Ovary (tissue), 9 donors: ENCODE measurements around the gene NSUN6. TPM values are rescaled to one million over a fixed set of nuclear protein-coding genes. Genes with fewer than 3 reads are reported as not detected.

Experiments
- DNase-seq, 5 donors: peaks; one replicate each; pipeline ENCODE4 v3.0.0-alpha.2; 2019 to 2020
- H3K27ac ChIP-seq, 2 donors: fragments of 200-600 bp; one replicate each; pipeline versions ENCODE4 v1.5.1 to v1.8.0; 2019 to 2022
- H3K27me3 ChIP-seq: fragments of 200-600 bp; one replicate; pipeline ENCODE4 v1.8.0; 2022
- H3K36me3 ChIP-seq: fragments of 200-600 bp; sonication (generic); one replicate; pipeline ENCODE4 v1.5.1; 2019
- H3K4me1 ChIP-seq: one replicate; pipeline ENCODE4 v1.8.1; 2013; ENCODE audit warnings: mild to moderate bottlenecking, moderate library complexity; ENCODE audit not compliant: insufficient read depth
- H3K4me3 ChIP-seq: fragments of 200-600 bp; sonication (generic); one replicate; pipeline ENCODE4 v1.5.1; 2017
- H3K9me3 ChIP-seq, 2 donors: fragments of 200-600 bp in 1 of 2; sonication (generic) in 1 of 2; one replicate each; pipeline versions ENCODE4 v1.5.1 to v1.8.1; 2013 to 2019; ENCODE audit warnings: mild to moderate bottlenecking in 1 of 2, moderate library complexity in 1 of 2
- EP300 ChIP-seq: sonication (generic); formaldehyde crosslinking; IDR thresholded peaks from one replicate; pipeline ENCODE4 v1.6.1; 2017; ENCODE audit warnings: antibody characterized with exemption
- POLR2A ChIP-seq: fragments of 450-650 bp; IDR thresholded peaks from one replicate; pipeline ENCODE4 v1.6.1; 2017; ENCODE audit warnings: antibody characterized with exemption, mild to moderate bottlenecking, moderate library complexity
- WGBS, 3 donors: extraction: QIAGEN DNeasy Blood & Tissue Kit in 1 of 3; methylation state at CpG; one replicate each; pipeline versions ENCODE4 v1.1.5 to v1.1.7; 2013 to 2017; 5-methylcytosine and 5-hydroxymethylcytosine counted together
- intact Hi-C, 4 donors: fragments of 100-400 bp; cut with DNase I; formaldehyde crosslinking; loops; one replicate each; pipeline versions ENCODE4 v1.11.0 to v1.15.1; 2022 to 2023
- polyA plus RNA-seq, 2 donors: library from polyadenylated mRNA; stranded (reverse); fragments of 200-250 nt in 1 of 2; fragments of 350-450 nt in 1 of 2; fragmentation: Illumina TruSeq in 1 of 2; extraction: RNeasy Lipid Tissue Mini Kit (QIAGEN cat#74804) in 1 of 2; gene quantifications; one replicate each; pipeline ENCODE4 v1.2.3, GENCODE V29; 2013 to 2014
- total RNA-seq, 7 donors: library from RNA; depleted of rRNA in 2 of 7; stranded (reverse); fragments of >200 nt in 2 of 7; fragmentation: NEBNext Ultra II Directional in 3 of 7; extraction: Animal tissue kit (Norgen Biotek cat#: 25700) in 3 of 7; gene quantifications; one replicate each; pipeline versions ENCODE4 v1.1.0 to v1.2.4, GENCODE V29; 2016 to 2023
- TF ChIP-seq, protein P1 (sequence below), 3 donors: fragments of 450-650 bp in 2 of 3; fragments of 200-600 bp in 1 of 3; IDR thresholded peaks; one replicate each; pipeline versions ENCODE4 v1.5.1 to v1.8.0; 2016 to 2022; ENCODE audit warnings: antibody characterized with exemption in 3 of 3, mild to moderate bottlenecking in 1 of 3
- donor health status: DM: no; HTN: no; CAD: no; lungs with moderate emphysema.
- donor health status: DM: no; HTN: no; CAD: no.
- donor health status: Bipolar disorder and iron deficiency.
- donor health status: DM: yes; HTN: yes; CAD: no.
- donor health status: DM: no; HTN: no; CAD: no.
- donor health status: DM: yes; HTN: yes; CAD: no.

NSUN6 gene
- total and polyA plus RNA-seq, 9 donors: 8.9 to 19.5 (median 15.0) TPM

- Histone ChIP-seq H3K4me1 (no peaks in the 10 kb centered on the region), H3K27ac (no peak overlapping the region), H3K36me3 (no peaks in the 10 kb centered on the region), H3K4me3 (no peak overlapping the region), H3K9me3 (no peaks in the 10 kb centered on the region), H3K27me3 (no peaks in the 10 kb centered on the region)
- WGBS, 3 donors: 44 to 53% (median 47%) methylated on average over 1 of the region's 1 CpG
- DNase-seq: no peak
- TF ChIP-seq, protein P1, sequence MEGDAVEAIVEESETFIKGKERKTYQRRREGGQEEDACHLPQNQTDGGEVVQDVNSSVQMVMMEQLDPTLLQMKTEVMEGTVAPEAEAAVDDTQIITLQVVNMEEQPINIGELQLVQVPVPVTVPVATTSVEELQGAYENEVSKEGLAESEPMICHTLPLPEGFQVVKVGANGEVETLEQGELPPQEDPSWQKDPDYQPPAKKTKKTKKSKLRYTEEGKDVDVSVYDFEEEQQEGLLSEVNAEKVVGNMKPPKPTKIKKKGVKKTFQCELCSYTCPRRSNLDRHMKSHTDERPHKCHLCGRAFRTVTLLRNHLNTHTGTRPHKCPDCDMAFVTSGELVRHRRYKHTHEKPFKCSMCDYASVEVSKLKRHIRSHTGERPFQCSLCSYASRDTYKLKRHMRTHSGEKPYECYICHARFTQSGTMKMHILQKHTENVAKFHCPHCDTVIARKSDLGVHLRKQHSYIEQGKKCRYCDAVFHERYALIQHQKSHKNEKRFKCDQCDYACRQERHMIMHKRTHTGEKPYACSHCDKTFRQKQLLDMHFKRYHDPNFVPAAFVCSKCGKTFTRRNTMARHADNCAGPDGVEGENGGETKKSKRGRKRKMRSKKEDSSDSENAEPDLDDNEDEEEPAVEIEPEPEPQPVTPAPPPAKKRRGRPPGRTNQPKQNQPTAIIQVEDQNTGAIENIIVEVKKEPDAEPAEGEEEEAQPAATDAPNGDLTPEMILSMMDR (IDR thresholded peaks at IDR 0.05): no peak
- TF ChIP-seq EP300 (no peak), POLR2A (no peak)
- intact Hi-C loops: no loop called here
These were observed 32.0 kb upstream of the NSUN6 start for GRCh38 chr10:18683427-18683826.

- intact Hi-C loops: no loop called here
- TF ChIP-seq, protein P1 (IDR thresholded peaks at IDR 0.05): no peak
- TF ChIP-seq POLR2A (no peak), EP300 (no peak)
- H3K36me3 ChIP-seq: no peaks in the 10 kb centered on the region
- H3K27ac ChIP-seq: no peak overlapping the region
- no peak for DNase-seq
- no peaks in the 10 kb centered on the region for H3K27me3 ChIP-seq
- H3K4me3 ChIP-seq: no peak overlapping the region
- no peaks in the 10 kb centered on the region for H3K9me3 ChIP-seq
- H3K4me1 ChIP-seq: no peaks in the 10 kb centered on the region
- 29 to 46% (median 36%) methylated on average over 4 of the region's 4 CpGs for WGBS, 3 donors
These were observed 30.6 kb upstream of the NSUN6 start for GRCh38 chr10:18681971-18682411.

DNA sequence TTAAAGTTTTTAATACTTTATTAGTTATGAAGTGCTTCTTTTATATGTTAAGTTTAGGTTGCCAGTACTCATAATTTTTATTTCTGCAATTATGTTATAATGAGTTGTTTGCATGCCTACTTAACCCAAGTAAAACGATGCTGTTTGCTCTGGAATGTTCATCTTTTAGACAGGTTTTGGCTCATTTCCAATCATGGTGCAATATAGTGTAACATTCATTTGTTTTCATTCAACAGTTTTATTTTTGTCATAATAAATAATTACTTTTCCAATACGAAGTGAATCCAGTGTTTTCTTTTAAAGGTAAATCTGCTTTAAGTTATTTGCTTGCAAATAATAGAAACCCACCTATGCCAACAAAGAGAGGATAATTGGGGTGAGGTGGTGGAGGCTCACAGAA lies 30.0 kb upstream of the NSUN6 start:
- Histone ChIP-seq H3K36me3 (no peaks in the 10 kb centered on the region), H3K4me3 (no peak overlapping the region), H3K9me3 (no peaks in the 10 kb centered on the region), H3K4me1 (no peaks in the 10 kb centered on the region), H3K27me3 (no peaks in the 10 kb centered on the region), H3K27ac (no peak overlapping the region)
- WGBS, 3 donors: 4 to 8% (median 8%) methylated on average over 2 of the region's 2 CpGs
- no peak for DNase-seq
- TF ChIP-seq POLR2A (no peak), EP300 (no peak)
- TF ChIP-seq, protein P1 (IDR thresholded peaks at IDR 0.05): no peak
- intact Hi-C loops: no loop called here

- TF ChIP-seq EP300 (no peak), POLR2A (no peak)
- TF ChIP-seq, protein P1 (IDR thresholded peaks at IDR 0.05): no peak
- H3K4me3 ChIP-seq: no peak overlapping the region
- H3K27me3 ChIP-seq: no peaks in the 10 kb centered on the region
- no peaks in the 10 kb centered on the region for H3K9me3 ChIP-seq
- 89 to 93% (median 93%) methylated on average over 3 of the region's 3 CpGs for WGBS, 3 donors
- no peaks in the 10 kb centered on the region for H3K36me3 ChIP-seq
- no peaks in the 10 kb centered on the region for H3K4me1 ChIP-seq
- no peak overlapping the region for H3K27ac ChIP-seq
- DNase-seq: no peak
- intact Hi-C loops: no loop called here
These were observed 29.4 kb upstream of the NSUN6 start for GRCh38 chr10:18680754-18681153.
